GM12878 (cell line): Measurements from ENCODE around the gene RASL11A. TPM values are rescaled to one million over a fixed set of nuclear protein-coding genes. Genes with fewer than 3 reads are reported as not detected.

Experiments
- BMI1 ChIP-seq: fragments of 450-650 bp; IDR thresholded peaks from 2 replicates; pipeline ENCODE4 v1.6.1; 2016; ENCODE audit warnings: mild to moderate bottlenecking, moderate library complexity, borderline replicate concordance
- CHD2 ChIP-seq: IDR thresholded peaks from 2 replicates; pipeline ENCODE4 v1.6.1; 2011; ENCODE audit warnings: low read depth, low read length, improper control_type of control experiment, borderline replicate concordance
- IKZF1 ChIP-seq: fragments of 450-650 bp; conservative IDR thresholded peaks from 2 replicates; pipeline ENCODE4 v1.6.1; 2017; ENCODE audit warnings: antibody characterized with exemption, mild to moderate bottlenecking
- KAT2A ChIP-seq: conservative IDR thresholded peaks from 2 replicates; pipeline ENCODE4 v1.6.1; 2011; ENCODE audit warnings: low read depth, low read length; ENCODE audit not compliant: control insufficient read depth
- KDM1A ChIP-seq: fragments of 200-600 bp; sonication (generic); IDR thresholded peaks from 2 replicates; pipeline ENCODE4 v1.6.1; 2016; ENCODE audit warnings: borderline replicate concordance
- MEF2B ChIP-seq: fragments of 450-650 bp; IDR thresholded peaks from 2 replicates; pipeline ENCODE4 v1.6.1; 2018; ENCODE audit warnings: mild to moderate bottlenecking, moderate library complexity; ENCODE audit not compliant: partially characterized antibody, poor library complexity, severe bottlenecking
- MTA2 ChIP-seq: fragments of 450-650 bp; IDR thresholded peaks from 2 replicates; pipeline ENCODE4 v1.6.1; 2016; ENCODE audit warnings: low read depth, mild to moderate bottlenecking, moderate library complexity
- POLR2AphosphoS2 ChIP-seq: IDR thresholded peaks from 2 replicates; pipeline ENCODE4 v1.6.1; 2011; ENCODE audit warnings: low read depth, mild to moderate bottlenecking, low read length, improper control_type of control experiment, moderate library complexity
- RCOR1 ChIP-seq: conservative IDR thresholded peaks from 2 replicates; pipeline ENCODE4 v1.6.1; 2012; ENCODE audit warnings: low read depth, low read length, improper control_type of control experiment
- RELA ChIP-seq: fragments of 450-650 bp; IDR thresholded peaks from 2 replicates; pipeline ENCODE4 v1.8.0; 2014; ENCODE audit warnings: borderline replicate concordance; ENCODE audit not compliant: partially characterized antibody
- SMAD1 ChIP-seq: fragments of 450-650 bp; IDR thresholded peaks from 2 replicates; pipeline ENCODE4 v1.6.1; 2018; ENCODE audit warnings: mild to moderate bottlenecking, low read depth; ENCODE audit not compliant: partially characterized antibody
- SMARCA5 ChIP-seq: fragments of 450-650 bp; IDR thresholded peaks from 2 replicates; pipeline ENCODE4 v1.6.1; 2017; ENCODE audit warnings: mild to moderate bottlenecking
- SP1 ChIP-seq: IDR thresholded peaks from one replicate; pipeline ENCODE4 v1.6.1; 2011; ENCODE audit warnings: low read depth, low read length
- STAT1 ChIP-seq: fragments of 450-650 bp; conservative IDR thresholded peaks from 2 replicates; pipeline ENCODE4 v1.6.1; 2014; ENCODE audit warnings: antibody characterized with exemption, mild to moderate bottlenecking
- ZNF384 ChIP-seq: IDR thresholded peaks from 2 replicates; pipeline ENCODE4 v1.6.1; 2012; ENCODE audit warnings: low read depth, mild to moderate bottlenecking, low read length, improper control_type of control experiment, borderline replicate concordance
- polyA plus RNA-seq, 11 experiments: library from polyadenylated mRNA; depleted of rRNA in 4 of 11; unstranded in 6 of 11; stranded (reverse) in 5 of 11; fragments of >200 nt; fragmentation: Nextera tagmentation in 4 of 11; fragmentation: Illumina TruSeq in 1 of 11; extraction: Ambion mirVana in 4 of 11; extraction: Trizol in 1 of 11; gene quantifications; 1 replicate in 1 of 11; 2 replicates in 10 of 11; pipeline versions ENCODE4 v1.2.1 to v1.2.3, GENCODE V29; 2011 to 2016; ENCODE audit warnings: inconsistent platforms in 2 of 11, missing spikeins in 2 of 11, low read depth in 1 of 11
- total RNA-seq, 4 experiments: library from RNA; depleted of rRNA in 3 of 4; stranded (reverse); fragments of >200 nt in 3 of 4; fragmentation: Illumina TruSeq in 1 of 4; extraction: Trizol in 1 of 4; gene quantifications; 2 replicates each; pipeline versions ENCODE4 v1.2.1 to v1.2.3, GENCODE V29; 2013 to 2021
- TF ChIP-seq, protein P1 (sequence below): IDR thresholded peaks from 2 replicates; pipeline ENCODE4 v1.6.1; 2012; ENCODE audit warnings: improper control_type of control experiment, low read depth, low read length; ENCODE audit not compliant: insufficient replicate concordance
- TF ChIP-seq, protein P2 (sequence below): IDR thresholded peaks from 2 replicates; pipeline ENCODE4 v1.6.1; 2012; ENCODE audit warnings: low read depth, low read length, improper control_type of control experiment
- TF ChIP-seq, protein P3 (sequence below): fragments of 450-650 bp; IDR thresholded peaks from 2 replicates; pipeline ENCODE4 v1.6.1; 2018; ENCODE audit warnings: mild to moderate bottlenecking, low read depth, moderate library complexity; ENCODE audit not compliant: partially characterized antibody
- TF ChIP-seq, protein P4 (sequence below): fragments of 450-650 bp; IDR thresholded peaks from 2 replicates; pipeline ENCODE4 v1.6.1; 2016; ENCODE audit warnings: mild to moderate bottlenecking

Gene RASL11A
- total and polyA plus RNA-seq, 10 of the 15 experiments (the other 5 are each of a cell fraction or from before 2014, with no cell fraction given): 0.04 to 1.3 (median 0.41) TPM; not detected in 1

DNA sequence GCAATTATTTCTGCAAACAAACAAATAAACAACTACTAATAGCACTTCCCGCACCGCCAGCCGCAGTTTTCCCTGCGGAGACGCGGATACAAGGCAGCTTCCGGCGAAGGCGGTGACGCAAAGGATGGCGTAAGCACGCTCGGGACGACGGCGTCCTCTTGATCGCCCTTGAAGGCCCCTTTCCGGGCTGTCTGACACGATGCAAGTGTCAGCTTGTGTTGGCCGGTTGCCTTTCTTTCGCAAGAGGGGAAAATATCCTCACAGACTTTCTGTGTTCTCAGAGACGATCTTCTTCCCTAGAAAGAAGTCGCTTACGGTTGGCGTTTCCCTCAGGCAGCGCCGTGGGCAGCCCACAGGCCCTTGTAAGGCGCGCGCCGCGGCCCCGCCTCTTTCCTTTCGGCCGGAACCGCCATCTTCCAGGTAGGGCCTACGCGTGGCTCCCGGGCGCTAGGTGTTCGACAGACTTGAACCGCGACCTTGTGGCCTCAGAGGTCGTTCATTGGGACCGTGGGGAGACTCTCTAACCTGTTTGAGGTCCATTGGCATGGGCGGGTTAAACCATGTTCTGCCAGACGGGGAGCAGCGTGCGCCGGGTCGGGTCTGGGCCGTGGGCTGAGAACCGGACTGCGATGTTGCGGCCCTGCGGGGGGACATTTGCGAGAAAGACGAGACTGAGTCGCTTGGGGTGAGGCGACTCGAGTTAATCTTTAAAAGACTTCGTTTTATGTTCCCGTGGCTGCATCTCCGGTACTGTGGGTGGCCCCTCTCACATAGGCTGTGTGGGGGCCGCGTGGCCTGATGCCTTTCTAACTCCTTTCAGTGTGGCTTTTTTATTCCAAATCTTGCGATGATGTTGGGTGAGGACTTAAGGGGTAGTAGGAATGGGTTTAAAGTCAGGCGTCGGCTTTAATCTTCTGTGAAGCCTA, 19.2 kb upstream of the RASL11A start, which contains the start of gene RPL21 (continued):
- TF ChIP-seq KAT2A (no peak), POLR2AphosphoS2 (peak; percentile 92), BMI1 (no peak), SP1 (no peak), MTA2 (peak; percentile 38), KDM1A (no peak), STAT1 (peak; percentile 96; the same call in 1 of the 2 replicates), CHD2 (0 out of 2 replicates have a peak, but pooled peaks have one; percentile 43), ZNF384 (no peak), SMARCA5 (0 out of 2 replicates have a peak, but pooled peaks have one; percentile 25), RCOR1 (no peak), RELA (peak; percentile 88), SMAD1 (no peak), MEF2B (peak; percentile 97), IKZF1 (peak; percentile 88)
- TF ChIP-seq, protein P1, sequence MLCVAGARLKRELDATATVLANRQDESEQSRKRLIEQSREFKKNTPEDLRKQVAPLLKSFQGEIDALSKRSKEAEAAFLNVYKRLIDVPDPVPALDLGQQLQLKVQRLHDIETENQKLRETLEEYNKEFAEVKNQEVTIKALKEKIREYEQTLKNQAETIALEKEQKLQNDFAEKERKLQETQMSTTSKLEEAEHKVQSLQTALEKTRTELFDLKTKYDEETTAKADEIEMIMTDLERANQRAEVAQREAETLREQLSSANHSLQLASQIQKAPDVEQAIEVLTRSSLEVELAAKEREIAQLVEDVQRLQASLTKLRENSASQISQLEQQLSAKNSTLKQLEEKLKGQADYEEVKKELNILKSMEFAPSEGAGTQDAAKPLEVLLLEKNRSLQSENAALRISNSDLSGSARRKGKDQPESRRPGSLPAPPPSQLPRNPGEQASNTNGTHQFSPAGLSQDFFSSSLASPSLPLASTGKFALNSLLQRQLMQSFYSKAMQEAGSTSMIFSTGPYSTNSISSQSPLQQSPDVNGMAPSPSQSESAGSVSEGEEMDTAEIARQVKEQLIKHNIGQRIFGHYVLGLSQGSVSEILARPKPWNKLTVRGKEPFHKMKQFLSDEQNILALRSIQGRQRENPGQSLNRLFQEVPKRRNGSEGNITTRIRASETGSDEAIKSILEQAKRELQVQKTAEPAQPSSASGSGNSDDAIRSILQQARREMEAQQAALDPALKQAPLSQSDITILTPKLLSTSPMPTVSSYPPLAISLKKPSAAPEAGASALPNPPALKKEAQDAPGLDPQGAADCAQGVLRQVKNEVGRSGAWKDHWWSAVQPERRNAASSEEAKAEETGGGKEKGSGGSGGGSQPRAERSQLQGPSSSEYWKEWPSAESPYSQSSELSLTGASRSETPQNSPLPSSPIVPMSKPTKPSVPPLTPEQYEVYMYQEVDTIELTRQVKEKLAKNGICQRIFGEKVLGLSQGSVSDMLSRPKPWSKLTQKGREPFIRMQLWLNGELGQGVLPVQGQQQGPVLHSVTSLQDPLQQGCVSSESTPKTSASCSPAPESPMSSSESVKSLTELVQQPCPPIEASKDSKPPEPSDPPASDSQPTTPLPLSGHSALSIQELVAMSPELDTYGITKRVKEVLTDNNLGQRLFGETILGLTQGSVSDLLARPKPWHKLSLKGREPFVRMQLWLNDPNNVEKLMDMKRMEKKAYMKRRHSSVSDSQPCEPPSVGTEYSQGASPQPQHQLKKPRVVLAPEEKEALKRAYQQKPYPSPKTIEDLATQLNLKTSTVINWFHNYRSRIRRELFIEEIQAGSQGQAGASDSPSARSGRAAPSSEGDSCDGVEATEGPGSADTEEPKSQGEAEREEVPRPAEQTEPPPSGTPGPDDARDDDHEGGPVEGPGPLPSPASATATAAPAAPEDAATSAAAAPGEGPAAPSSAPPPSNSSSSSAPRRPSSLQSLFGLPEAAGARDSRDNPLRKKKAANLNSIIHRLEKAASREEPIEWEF: no peak
- TF ChIP-seq, protein P2, sequence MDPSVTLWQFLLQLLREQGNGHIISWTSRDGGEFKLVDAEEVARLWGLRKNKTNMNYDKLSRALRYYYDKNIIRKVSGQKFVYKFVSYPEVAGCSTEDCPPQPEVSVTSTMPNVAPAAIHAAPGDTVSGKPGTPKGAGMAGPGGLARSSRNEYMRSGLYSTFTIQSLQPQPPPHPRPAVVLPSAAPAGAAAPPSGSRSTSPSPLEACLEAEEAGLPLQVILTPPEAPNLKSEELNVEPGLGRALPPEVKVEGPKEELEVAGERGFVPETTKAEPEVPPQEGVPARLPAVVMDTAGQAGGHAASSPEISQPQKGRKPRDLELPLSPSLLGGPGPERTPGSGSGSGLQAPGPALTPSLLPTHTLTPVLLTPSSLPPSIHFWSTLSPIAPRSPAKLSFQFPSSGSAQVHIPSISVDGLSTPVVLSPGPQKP: peak; percentile 66
- TF ChIP-seq, protein P3, sequence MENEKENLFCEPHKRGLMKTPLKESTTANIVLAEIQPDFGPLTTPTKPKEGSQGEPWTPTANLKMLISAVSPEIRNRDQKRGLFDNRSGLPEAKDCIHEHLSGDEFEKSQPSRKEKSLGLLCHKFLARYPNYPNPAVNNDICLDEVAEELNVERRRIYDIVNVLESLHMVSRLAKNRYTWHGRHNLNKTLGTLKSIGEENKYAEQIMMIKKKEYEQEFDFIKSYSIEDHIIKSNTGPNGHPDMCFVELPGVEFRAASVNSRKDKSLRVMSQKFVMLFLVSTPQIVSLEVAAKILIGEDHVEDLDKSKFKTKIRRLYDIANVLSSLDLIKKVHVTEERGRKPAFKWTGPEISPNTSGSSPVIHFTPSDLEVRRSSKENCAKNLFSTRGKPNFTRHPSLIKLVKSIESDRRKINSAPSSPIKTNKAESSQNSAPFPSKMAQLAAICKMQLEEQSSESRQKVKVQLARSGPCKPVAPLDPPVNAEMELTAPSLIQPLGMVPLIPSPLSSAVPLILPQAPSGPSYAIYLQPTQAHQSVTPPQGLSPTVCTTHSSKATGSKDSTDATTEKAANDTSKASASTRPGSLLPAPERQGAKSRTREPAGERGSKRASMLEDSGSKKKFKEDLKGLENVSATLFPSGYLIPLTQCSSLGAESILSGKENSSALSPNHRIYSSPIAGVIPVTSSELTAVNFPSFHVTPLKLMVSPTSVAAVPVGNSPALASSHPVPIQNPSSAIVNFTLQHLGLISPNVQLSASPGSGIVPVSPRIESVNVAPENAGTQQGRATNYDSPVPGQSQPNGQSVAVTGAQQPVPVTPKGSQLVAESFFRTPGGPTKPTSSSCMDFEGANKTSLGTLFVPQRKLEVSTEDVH: no peak
- TF ChIP-seq, protein P4, sequence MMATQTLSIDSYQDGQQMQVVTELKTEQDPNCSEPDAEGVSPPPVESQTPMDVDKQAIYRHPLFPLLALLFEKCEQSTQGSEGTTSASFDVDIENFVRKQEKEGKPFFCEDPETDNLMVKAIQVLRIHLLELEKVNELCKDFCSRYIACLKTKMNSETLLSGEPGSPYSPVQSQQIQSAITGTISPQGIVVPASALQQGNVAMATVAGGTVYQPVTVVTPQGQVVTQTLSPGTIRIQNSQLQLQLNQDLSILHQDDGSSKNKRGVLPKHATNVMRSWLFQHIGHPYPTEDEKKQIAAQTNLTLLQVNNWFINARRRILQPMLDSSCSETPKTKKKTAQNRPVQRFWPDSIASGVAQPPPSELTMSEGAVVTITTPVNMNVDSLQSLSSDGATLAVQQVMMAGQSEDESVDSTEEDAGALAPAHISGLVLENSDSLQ: peak; percentile 84
